AG04449 (cell line): ENCODE measurements around the gene PRKG1.
A peak's percentile ranks its signal among the peaks of the same experiment; 100 is the strongest.

Source experiments
- CTCF ChIA-PET: fragments of 350-600 bp; formaldehyde crosslinking; extraction: SDS; loops from one replicate; lab custom pipeline; 2021; ENCODE audit warnings: antibody characterized with exemption; lab: Yijun Ruan, JAX
- POLR2A ChIA-PET: fragments of 400-600, 350-600 bp; formaldehyde crosslinking; extraction: SDS; loops from one replicate; lab custom pipeline; 2020; ENCODE audit warnings: antibody characterized with exemption, inconsistent platforms; lab: Yijun Ruan, JAX
- DNase-seq: peaks from one replicate; pipeline ENCODE4 v3.0.0-alpha.2; 2010; ENCODE audit warnings: low read depth, low spot score
- H3K4me3 ChIP-seq: 2 replicates; pipeline ENCODE4 v1.5.1; 2011; ENCODE audit warnings: low read depth, mild to moderate bottlenecking, control low read depth, low read length
- CTCF ChIP-seq: IDR thresholded peaks from one replicate; pipeline ENCODE4 v1.5.1; 2011; ENCODE audit warnings: mild to moderate bottlenecking, moderate library complexity, low read length, control low read depth, inconsistent platforms; ENCODE audit not compliant: insufficient read depth; ENCODE audit errors: missing control alignments

Gene PRKG1

GRCh38 chr10:51035344-51035743 lies 38.9 kb upstream of the PRKG1 start:
- DNase-seq: no peak
- ChIA-PET CTCF (interaction anchor here (1.6 to 2.4 kb wide), 2 partner anchors 10 to 18 kb away, joined by 5 to 9 read pairs; no protein-coding TSS in a partner anchor), POLR2A (no interaction called here)
- H3K4me3 ChIP-seq: no peak overlapping the region
- TF ChIP-seq CTCF: no peak

GRCh38 chr10:51045871-51046270 lies 28.4 kb upstream of the PRKG1 start:
- ChIA-PET CTCF (interaction anchor here (1.3 to 1.9 kb wide), 2 partner anchors 8 to 18 kb away, joined by 5 to 6 read pairs; no protein-coding TSS in a partner anchor), POLR2A (no interaction called here)
- no peak for TF ChIP-seq CTCF
- H3K4me3 ChIP-seq: no peak overlapping the region
- no peak for DNase-seq

- CTCF ChIA-PET: interaction anchor here (1.1 kb wide), 1 partner anchor 57 kb away, joined by 3 read pairs; no protein-coding TSS in a partner anchor
- POLR2A ChIA-PET: no interaction called here
- no peak for DNase-seq
- TF ChIP-seq CTCF: no peak
- no peak overlapping the region for H3K4me3 ChIP-seq
These were observed 27.6 kb upstream of the PRKG1 start for GRCh38 chr10:51046654-51047053.

- POLR2A ChIA-PET: no interaction called here
- no peak for DNase-seq
- TF ChIP-seq CTCF: peak; percentile 8
- H3K4me3 ChIP-seq: no peak overlapping the region
- CTCF ChIA-PET: interaction anchor here (0.7 to 2.0 kb wide), 3 partner anchors 15 to 59 kb away, joined by 3 to 7 read pairs (median 3); no protein-coding TSS in a partner anchor
These were observed 26.4 kb upstream of the PRKG1 start for GRCh38 chr10:51047857-51048256.

- no peak for DNase-seq
- CTCF ChIA-PET: interaction anchor here (0.8 to 2.0 kb wide), 4 partner anchors 14 to 374 kb away, joined by 3 to 7 read pairs (median 4); no protein-coding TSS in a partner anchor
- H3K4me3 ChIP-seq: no peak overlapping the region
- no peak for TF ChIP-seq CTCF
- POLR2A ChIA-PET: no interaction called here
These were observed 25.5 kb upstream of the PRKG1 start for GRCh38 chr10:51048792-51049191.

- no peak for TF ChIP-seq CTCF
- ChIA-PET CTCF (interaction anchor here (4.7 kb wide), 1 partner anchor 11 kb away, joined by 37 read pairs; no protein-coding TSS in a partner anchor), POLR2A (no interaction called here)
- no peak overlapping the region for H3K4me3 ChIP-seq
- no peak for DNase-seq
These were observed 22.1 kb upstream of the PRKG1 start for GRCh38 chr10:51052163-51052562.
